Lower leg skin (tissue), 4 donors: ENCODE data around the gene NKAIN2. TPM values are rescaled to one million over a fixed set of nuclear protein-coding genes. Genes with fewer than 3 reads are reported as not detected.
"Not testable (repeated sequence)": the region's sequence is repeated elsewhere in the genome, so short reads cannot be mapped to it uniquely, and the experiment has no call there.

Experiments
- DNase-seq, 2 donors: peaks; one replicate each; pipeline ENCODE4 v3.0.0-alpha.2; 2019; ENCODE audit warnings: low spot score in 2 of 2
- H3K4me3 ChIP-seq: fragments of 200-600 bp; sonication (generic); 2 replicates; pipeline ENCODE4 v1.5.1; 2017; ENCODE audit warnings: mild to moderate bottlenecking, low read depth; ENCODE audit not compliant: poor library complexity, severe bottlenecking
- CTCF ChIP-seq, 3 donors: fragments of 450-650 bp; IDR thresholded peaks; one replicate each; pipeline ENCODE4 v1.5.1; 2016; ENCODE audit warnings: antibody characterized with exemption in 3 of 3, mild to moderate bottlenecking in 3 of 3, moderate library complexity in 2 of 3
- POLR2A ChIP-seq, 2 donors: fragments of 450-650 bp; IDR thresholded peaks; one replicate each; pipeline ENCODE4 v1.6.1; 2016 to 2017; ENCODE audit warnings: antibody characterized with exemption in 2 of 2, mild to moderate bottlenecking in 1 of 2, moderate library complexity in 1 of 2
- WGBS, 2 donors: methylation state at CpG; one replicate each; pipeline ENCODE4 v1.1.5; 2018; 5-methylcytosine and 5-hydroxymethylcytosine counted together
- intact Hi-C: fragments of 100-400 bp; cut with DNase I; formaldehyde crosslinking; loops from one replicate; pipeline ENCODE4 v1.15.0; 2023; ENCODE audit warnings: low total_unique reads
- total RNA-seq, 4 donors: library from RNA; depleted of rRNA; stranded (reverse); fragments of >200 nt; gene quantifications; one replicate each; pipeline ENCODE4 v1.1.0, GENCODE V29; 2016

Gene NKAIN2
- total RNA-seq, 4 donors from 2014 or later = 0.37 TPM; not detected in 3

DNA sequence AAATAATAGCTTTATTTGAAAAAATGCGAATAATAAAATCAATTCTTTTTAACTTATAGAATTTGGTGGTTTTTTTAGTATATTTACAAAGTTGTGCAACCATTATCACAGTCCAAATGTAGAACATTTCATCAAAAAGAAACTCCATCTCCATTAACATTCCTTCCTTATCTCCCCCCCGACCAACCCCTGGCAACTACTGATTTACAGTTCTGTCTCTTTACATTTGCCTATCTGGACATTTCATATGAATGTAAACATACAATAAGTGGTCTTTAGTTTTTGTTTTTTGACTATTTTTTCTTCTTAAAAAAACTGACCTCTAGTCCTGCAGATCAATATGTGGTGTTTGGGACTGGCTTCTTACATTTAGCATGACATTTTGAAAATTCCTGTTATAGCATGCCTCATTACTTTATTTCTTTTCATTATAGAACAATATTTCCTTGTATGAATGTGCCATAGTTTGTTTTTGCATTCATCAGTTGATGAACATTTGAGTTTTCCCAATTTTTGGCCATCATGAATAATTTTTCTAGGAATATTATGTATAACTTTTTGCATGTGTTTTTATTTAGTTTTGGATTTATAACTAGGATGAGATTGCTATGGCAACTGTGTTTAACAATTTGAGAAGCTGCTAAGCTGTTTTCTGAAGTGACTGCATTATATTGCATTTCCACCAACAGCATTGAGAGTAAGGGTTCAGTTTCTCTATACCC is 344.7 kb downstream of the NKAIN2 start:
- no peak for DNase-seq
- H3K4me3 ChIP-seq = no peak overlapping the region
- TF ChIP-seq CTCF (IDR thresholded peaks at IDR 0.05) (no peak), POLR2A (IDR thresholded peaks at IDR 0.05) (no peak)
- intact Hi-C loops = no loop called here
- WGBS, 2 donors = 56 to 67% methylated on average over 2 of the region's 2 CpGs

GRCh38 chr6:124149646-124150045 is 346.0 kb downstream of the NKAIN2 start:
- no peak overlapping the region for H3K4me3 ChIP-seq
- WGBS, 2 donors = 83 to 88% methylated on average over 4 of the region's 4 CpGs
- no peak for DNase-seq
- intact Hi-C loops = no loop called here
- TF ChIP-seq CTCF (IDR thresholded peaks at IDR 0.05) (no peak), POLR2A (IDR thresholded peaks at IDR 0.05) (no peak)

DNA sequence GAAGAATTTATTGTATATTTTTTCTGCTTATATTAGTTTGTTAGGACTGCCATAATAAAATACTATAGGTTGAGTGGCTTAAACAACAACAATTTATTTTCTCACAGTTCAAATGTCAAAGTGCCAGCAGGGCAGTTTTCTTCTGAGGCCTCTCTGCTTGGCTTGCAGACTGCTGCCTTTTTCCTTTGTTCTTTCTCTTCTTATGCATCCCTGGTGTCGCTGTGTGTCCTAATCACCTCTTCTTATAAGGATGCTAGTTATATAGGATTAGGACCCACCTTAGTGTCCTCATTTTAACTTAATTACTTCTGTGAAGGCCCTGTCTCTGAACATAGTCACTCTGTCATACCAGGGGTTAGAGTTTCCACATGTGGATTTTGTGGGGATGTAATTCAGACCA is 354.4 kb downstream of the NKAIN2 start:
- TF ChIP-seq POLR2A (IDR thresholded peaks at IDR 0.05) (no peak), CTCF (IDR thresholded peaks at IDR 0.05) (no peak)
- WGBS, 2 donors = 67 to 78% methylated on average over 1 of the region's 1 CpG
- no peak overlapping the region for H3K4me3 ChIP-seq
- intact Hi-C loops = no loop called here
- no peak for DNase-seq

- TF ChIP-seq CTCF (IDR thresholded peaks at IDR 0.05) (no peak), POLR2A (IDR thresholded peaks at IDR 0.05) (no peak)
- no peak for DNase-seq
- WGBS, 2 donors = 72 to 78% methylated on average over 3 of the region's 3 CpGs
- intact Hi-C loops = no loop called here
- no peak overlapping the region for H3K4me3 ChIP-seq
These were observed 360.0 kb downstream of the NKAIN2 start for GRCh38 chr6:124163676-124164075.

- H3K4me3 ChIP-seq = no peak overlapping the region
- 59 to 64% methylated on average over 7 of the region's 7 CpGs for WGBS, 2 donors
- DNase-seq = no peak
- no peak for TF ChIP-seq CTCF (IDR thresholded peaks at IDR 0.05)
- no peak for TF ChIP-seq POLR2A (IDR thresholded peaks at IDR 0.05)
- intact Hi-C loops = no loop called here
These were observed 360.7 kb downstream of the NKAIN2 start for GRCh38 chr6:124164343-124164742.

DNA sequence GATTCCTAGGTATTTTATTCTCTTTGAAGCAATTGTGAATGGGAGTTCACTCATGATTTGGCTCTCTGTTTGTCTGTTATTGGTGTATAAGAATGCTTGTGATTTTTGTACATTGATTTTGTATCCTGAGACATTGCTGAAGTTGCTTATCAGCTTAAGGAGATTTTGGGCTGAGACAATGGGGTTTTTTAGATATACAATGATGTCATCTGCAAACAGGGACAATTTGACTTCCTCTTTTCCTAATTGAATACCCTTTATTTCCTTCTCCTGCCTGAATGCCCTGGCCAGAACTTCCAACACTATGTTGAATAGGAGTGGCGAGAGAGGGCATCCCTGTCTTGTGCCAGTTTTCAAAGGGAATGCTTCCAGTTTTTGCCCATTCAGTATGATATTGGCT is 363.6 kb downstream of the NKAIN2 start:
- DNase-seq, H3K4me3 ChIP-seq, intact Hi-C loops: not testable (repeated sequence)
- 72 to 89% methylated on average over 1 of the region's 1 CpG for whole genome bisulfite sequencing, 2 donors
